Heart left ventricle (tissue), 16 donors: ENCODE results near the gene RAB11FIP5. TPM values are rescaled to one million over a fixed set of nuclear protein-coding genes. Genes with fewer than 3 reads are reported as not detected.

Source experiments
- ATAC-seq, 4 donors: fragments of 200-7000 bp; cut with Tn5 transposase; one replicate each; pipeline ENCODE4 v1.9.1; 2020 to 2022; ENCODE audit warnings: moderate library complexity in 4 of 4, mild to moderate bottlenecking in 3 of 4, moderate number of reproducible peaks in 1 of 4
- DNase-seq, 5 donors: peaks; one replicate each; pipeline ENCODE4 v3.0.0-alpha.2; 2020
- H3K27ac ChIP-seq, 12 donors: fragments of 200-600 bp; sonication (generic) in 4 of 12; one replicate each; pipeline versions ENCODE4 v1.5.0 to v1.8.0; 2016 to 2022; ENCODE audit warnings: mild to moderate bottlenecking in 2 of 12
- H3K27me3 ChIP-seq, 9 donors: fragments of 200-600 bp; sonication (generic) in 2 of 9; one replicate each; pipeline versions ENCODE4 v1.5.1 to v1.8.0; 2016 to 2022; ENCODE audit warnings: mild to moderate bottlenecking in 3 of 9
- H3K36me3 ChIP-seq, 9 donors: fragments of 200-600 bp; sonication (generic) in 2 of 9; one replicate each; pipeline versions ENCODE4 v1.5.0 to v1.8.0; 2018 to 2022; ENCODE audit warnings: mild to moderate bottlenecking in 2 of 9
- H3K4me1 ChIP-seq, 12 donors: fragments of 200-600 bp; sonication (generic) in 4 of 12; one replicate each; pipeline versions ENCODE4 v1.5.0 to v1.8.0; 2016 to 2022; ENCODE audit warnings: mild to moderate bottlenecking in 3 of 12
- H3K4me3 ChIP-seq, 12 donors: fragments of 200-600 bp; sonication (generic) in 4 of 12; one replicate each; pipeline versions ENCODE4 v1.5.0 to v1.8.0; 2017 to 2022; ENCODE audit warnings: mild to moderate bottlenecking in 9 of 12, moderate library complexity in 4 of 12
- H3K9me3 ChIP-seq, 12 donors: fragments of 200-600 bp; sonication (generic) in 4 of 12; one replicate each; pipeline versions ENCODE4 v1.5.0 to v1.8.0; 2016 to 2022; ENCODE audit warnings: mild to moderate bottlenecking in 1 of 12
- CTCF ChIP-seq, 12 donors: fragments of 200-600 bp; sonication (generic) in 4 of 12; IDR thresholded peaks; one replicate each; pipeline versions ENCODE4 v1.5.0 to v1.8.0; 2018 to 2022; ENCODE audit warnings: antibody characterized with exemption in 12 of 12, mild to moderate bottlenecking in 5 of 12
- POLR2A ChIP-seq, 2 donors: fragments of 450-650 bp; IDR thresholded peaks; one replicate each; pipeline ENCODE4 v1.6.1; 2017; ENCODE audit warnings: antibody characterized with exemption in 2 of 2, mild to moderate bottlenecking in 2 of 2, moderate library complexity in 2 of 2
- WGBS, 4 donors: extraction: QIAGEN DNeasy Blood & Tissue Kit in 2 of 4; methylation state at CpG; one replicate each; pipeline versions ENCODE4 v1.1.5 to v1.1.7; 2013 to 2018; 5-methylcytosine and 5-hydroxymethylcytosine counted together
- intact Hi-C, 10 donors: fragments of 100-400 bp; cut with DNase I; formaldehyde crosslinking; loops; one replicate each; pipeline versions ENCODE4 v1.11.1 to v1.14.2; 2022
- polyA plus RNA-seq, 2 donors: library from polyadenylated mRNA; stranded (reverse); fragments of 200-250 nt; gene quantifications; one replicate each; pipeline ENCODE4 v1.2.3, GENCODE V29; 2013
- total RNA-seq, 9 donors: library from RNA; depleted of rRNA in 2 of 9; stranded (reverse); fragments of >200 nt in 2 of 9; fragmentation: NEBNext Ultra II Directional in 3 of 9; extraction: Animal tissue kit (Norgen Biotek cat#: 25700) in 3 of 9; gene quantifications; one replicate each; pipeline versions ENCODE4 v1.1.0 to v1.2.4, GENCODE V29; 2016 to 2023
- donor health status: ischemic (EF 13 %, LVEDD 7.1; RV severe dilation, severe dysfunction).
- donor health status: healthy with polysubstance abuse.
- donor health status: DM: no; HTN: yes; CAD: no.
- donor health status: DM: no; HTN: no; CAD: no.
- donor health status: ischemic (EF 25% LVEDD 6.9; RV normal size, moderate dysfunction).
- donor health status: ischemic (EF 25% LVEDD 5.7; RV mildly dilated, moderate dysfunction).
- donor health status: healthy.
- donor health status: DM: yes; HTN: yes; CAD: no.
- donor health status: ischemic (EF 35%, LVEDD 5.7; RV mildly dilated, moderate dysfunction).
- donor health status: nonischemic (EF 11% LVEDD 7.7; RV severe dilation, severe dysfunction).
- donor health status: DM: yes; HTN: yes; CAD: no.
- donor health status: PGD.
- donor health status: ischemic (EF 29% LVEDD 5.4; RV normal size, mild dysfunction).
- donor health status: nonischemic (EF 23%, LVEDD 6.1; RV moderate dilation, normal function).

The RAB11FIP5 gene
- total and polyA plus RNA-seq, 11 donors = 10.7 to 50.7 (median 24.8) TPM

DNA sequence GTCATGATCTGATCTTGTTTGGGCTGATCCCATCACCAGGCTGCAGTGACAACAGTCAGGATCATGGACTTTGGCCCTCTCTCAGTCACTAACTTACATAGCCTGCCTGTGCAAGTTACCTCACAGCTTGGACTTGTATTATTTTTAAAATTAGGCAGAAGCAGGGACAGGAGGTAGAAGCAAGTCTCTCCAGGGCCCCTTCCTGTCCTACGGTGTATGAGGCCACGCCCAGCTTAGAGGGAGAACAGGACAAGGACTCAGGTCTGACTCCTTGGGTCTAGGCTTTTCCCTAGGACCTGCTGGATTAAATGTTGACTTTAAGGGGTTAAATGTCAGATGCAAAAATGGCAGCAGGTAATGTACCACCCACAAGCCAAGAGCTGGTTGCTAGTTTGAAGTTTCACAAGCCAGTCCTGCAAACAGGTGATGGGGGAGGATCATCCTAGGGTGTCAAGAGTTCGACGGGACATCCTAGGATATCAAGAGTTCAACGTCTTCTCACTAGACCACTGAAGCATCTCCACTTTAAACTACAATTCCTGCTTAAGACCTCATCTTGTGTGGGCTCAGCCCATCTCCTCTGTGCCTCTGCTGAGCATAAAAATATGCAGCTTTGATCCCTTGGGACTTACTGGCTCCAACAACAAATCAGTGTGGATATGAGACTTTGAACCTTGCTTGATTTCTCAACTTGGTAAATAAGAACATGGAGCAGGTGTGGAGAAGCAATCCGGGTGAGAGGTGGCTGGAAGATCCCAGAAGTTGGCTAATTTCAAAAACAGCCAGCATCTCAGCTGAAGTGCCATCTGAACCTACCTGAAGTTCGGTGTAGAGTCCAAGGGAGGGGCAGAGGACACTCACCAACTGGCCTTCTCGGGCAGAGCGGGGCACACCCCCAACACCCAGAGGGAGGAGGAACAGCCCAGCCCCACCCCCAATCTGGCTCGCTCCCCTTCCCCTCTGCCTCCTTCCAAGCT, 80.7 kb downstream of the RAB11FIP5 start:
- no peak overlapping the region for H3K4me3 ChIP-seq
- 85 to 89% (median 86%) methylated on average over 9 to 10 of the region's 10 CpGs for WGBS, 4 donors
- H3K27me3 ChIP-seq = no peaks in the 10 kb centered on the region
- peaks cover 0 to 12% (median 8%) of the 10 kb centered on the region in 9 donors for H3K36me3 ChIP-seq
- TF ChIP-seq CTCF (IDR thresholded peaks at IDR 0.05) (no peak), POLR2A (IDR thresholded peaks at IDR 0.05) (no peak)
- no peak overlapping the region for H3K27ac ChIP-seq
- no peak for ATAC-seq
- intact Hi-C loops = no loop called here
- peaks cover 0 to 11% (median 0%) of the 10 kb centered on the region in 12 donors for H3K4me1 ChIP-seq
- DNase-seq = no peak
- H3K9me3 ChIP-seq = no peaks in the 10 kb centered on the region

- H3K27me3 ChIP-seq = no peaks in the 10 kb centered on the region
- WGBS, 4 donors = 89 to 99% (median 93%) methylated on average over 3 of the region's 3 CpGs
- intact Hi-C loops = no loop called here
- TF ChIP-seq CTCF (IDR thresholded peaks at IDR 0.05) (no peak), POLR2A (IDR thresholded peaks at IDR 0.05) (no peak)
- H3K27ac ChIP-seq = no peak overlapping the region
- no peaks in the 10 kb centered on the region for H3K9me3 ChIP-seq
- no peak overlapping the region for H3K4me3 ChIP-seq
- H3K4me1 ChIP-seq = peaks cover 0 to 11% (median 0%) of the 10 kb centered on the region in 12 donors
- ATAC-seq (no peak), DNase-seq (no peak)
- H3K36me3 ChIP-seq = peaks cover 0 to 13% (median 8%) of the 10 kb centered on the region in 9 donors
These were observed 81.6 kb downstream of the RAB11FIP5 start for GRCh38 chr2:73031095-73031678.

GRCh38 chr2:73028841-73029240, 83.9 kb downstream of the RAB11FIP5 start:
- Histone ChIP-seq H3K9me3 (no peaks in the 10 kb centered on the region), H3K27ac (no peak overlapping the region), H3K36me3 (peaks cover 0 to 16% (median 8%) of the 10 kb centered on the region in 9 donors), H3K4me1 (peaks cover 0 to under 1% (median 0%) of the 10 kb centered on the region in 12 donors), H3K27me3 (no peaks in the 10 kb centered on the region), H3K4me3 (no peak overlapping the region)
- intact Hi-C loops = no loop called here
- no peak for TF ChIP-seq POLR2A (IDR thresholded peaks at IDR 0.05)
- TF ChIP-seq CTCF (IDR thresholded peaks at IDR 0.05) = no peak
- ATAC-seq (peak in 1 of 4 donors; percentile 31), DNase-seq (no peak)
- 54 to 78% (median 69%) methylated on average over 9 to 10 of the region's 10 CpGs for WGBS, 4 donors

DNA sequence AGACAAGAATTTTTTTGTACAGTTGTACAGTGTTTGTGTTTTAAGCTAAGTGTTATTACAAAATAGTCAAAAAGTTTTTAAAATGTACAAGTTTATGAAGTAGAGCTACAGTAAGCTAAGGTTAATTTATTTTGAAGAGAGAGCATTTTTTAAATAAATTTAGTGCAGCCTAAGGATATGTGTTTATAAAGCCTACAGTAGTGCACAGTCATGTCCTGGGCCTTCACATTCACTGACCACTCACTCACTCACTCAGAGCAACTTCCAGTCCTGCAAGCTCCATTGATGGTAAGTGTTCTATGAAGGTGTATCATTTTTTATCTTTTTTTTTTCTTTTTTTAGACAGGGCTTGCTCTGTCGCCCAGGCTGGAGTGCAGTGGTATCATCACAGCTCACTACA, 85.4 kb downstream of the RAB11FIP5 start:
- H3K9me3 ChIP-seq = no peaks in the 10 kb centered on the region
- H3K4me3 ChIP-seq = no peak overlapping the region
- no peak for DNase-seq
- H3K36me3 ChIP-seq = peaks cover 0 to 19% (median 8%) of the 10 kb centered on the region in 9 donors
- no peak overlapping the region for H3K27ac ChIP-seq
- intact Hi-C loops = no loop called here
- no peaks in the 10 kb centered on the region for H3K27me3 ChIP-seq
- 47 to 82% (median 68%) methylated on average over 1 of the region's 1 CpG for WGBS, 4 donors
- no peaks in the 10 kb centered on the region for H3K4me1 ChIP-seq
- no peak for ATAC-seq
- TF ChIP-seq POLR2A (IDR thresholded peaks at IDR 0.05) (no peak), CTCF (IDR thresholded peaks at IDR 0.05) (no peak)
